Gastroesophageal sphincter (tissue), 4 donors: ENCODE data around the gene GNAQ. TPM values are rescaled to one million over a fixed set of nuclear protein-coding genes. Genes with fewer than 3 reads are reported as not detected.

Experiments used
- ATAC-seq: fragments of 150-250 bp; one replicate; pipeline ENCODE4 v1.9.1; 2016; ENCODE audit warnings: mild to moderate bottlenecking, moderate library complexity
- H3K27ac ChIP-seq, 4 donors: fragments of 200-600 bp; sonication (generic) in 3 of 4; 1 replicate in 3 of 4; 2 replicates in 1 of 4; pipeline ENCODE4 v1.5.1; 2016 to 2019
- H3K27me3 ChIP-seq: fragments of 200-600 bp; sonication (generic); one replicate; pipeline ENCODE4 v1.5.1; 2019
- H3K36me3 ChIP-seq, 2 donors: fragments of 200-600 bp; sonication (generic); one replicate each; pipeline ENCODE4 v1.5.1; 2019; ENCODE audit warnings: control low read depth in 1 of 2
- H3K4me1 ChIP-seq, 3 donors: fragments of 200-600 bp; sonication (generic); 1 replicate in 2 of 3; 2 replicates in 1 of 3; pipeline ENCODE4 v1.5.1; 2016 to 2019; ENCODE audit warnings: control low read depth in 2 of 3
- H3K4me3 ChIP-seq, 2 donors: fragments of 200-600 bp; sonication (generic); one replicate each; pipeline ENCODE4 v1.5.1; 2019; ENCODE audit warnings: mild to moderate bottlenecking in 1 of 2, moderate library complexity in 1 of 2
- H3K9me3 ChIP-seq, 3 donors: fragments of 200-600 bp; sonication (generic); one replicate each; pipeline ENCODE4 v1.5.1; 2017 to 2019; ENCODE audit warnings: control low read depth in 2 of 3
- EP300 ChIP-seq: sonication (generic); formaldehyde crosslinking; IDR thresholded peaks from one replicate; pipeline ENCODE4 v1.6.1; 2017; ENCODE audit warnings: antibody characterized with exemption, mild to moderate bottlenecking
- POLR2A ChIP-seq, 2 donors: fragments of 450-650 bp; IDR thresholded peaks; one replicate each; pipeline ENCODE4 v1.6.1; 2017; ENCODE audit warnings: antibody characterized with exemption in 2 of 2, mild to moderate bottlenecking in 2 of 2, moderate library complexity in 1 of 2
- POLR2AphosphoS5 ChIP-seq: sonication (generic); formaldehyde crosslinking; IDR thresholded peaks from one replicate; pipeline ENCODE4 v1.6.1; 2017; ENCODE audit warnings: antibody characterized with exemption
- whole genome bisulfite sequencing, 2 donors: methylation state at CpG; one replicate each; pipeline ENCODE4 v1.1.5; 2018; ENCODE audit warnings: low coverage in 1 of 2; 5-methylcytosine and 5-hydroxymethylcytosine counted together
- total RNA-seq, 4 donors: library from RNA; depleted of rRNA; stranded (reverse); fragments of >200 nt; gene quantifications; one replicate each; pipeline ENCODE4 v1.1.0, GENCODE V29; 2016
- TF ChIP-seq, protein P1 (sequence below), 4 experiments: fragments of 200-600 bp in 2 of 4; fragments of 450-650 bp in 2 of 4; sonication (generic) in 1 of 4; IDR thresholded peaks; one replicate each; pipeline ENCODE4 v1.5.1; 2017 to 2019; ENCODE audit warnings: antibody characterized with exemption in 4 of 4, mild to moderate bottlenecking in 2 of 4, moderate library complexity in 2 of 4

Gene GNAQ
- total RNA-seq, 4 donors from 2014 or later, result 57.6 to 86.4 (median 70.8) TPM

- 0 to 19% methylated on average over 1 to 3 of the region's 8 CpGs for WGBS, 2 donors
- Histone ChIP-seq H3K27me3 (no peaks in the 10 kb centered on the region), H3K27ac (peak overlapping the region in 2 of 4 donors; percentile 19 to 46), H3K4me3 (no peak overlapping the region), H3K9me3 (no peaks in the 10 kb centered on the region), H3K36me3 (no peaks in the 10 kb centered on the region), H3K4me1 (peaks cover 0 to 21% (median 0%) of the 10 kb centered on the region in 3 donors)
- ATAC-seq, result no peak
- no peak for TF ChIP-seq POLR2A (IDR thresholded peaks at IDR 0.05)
- TF ChIP-seq, protein P1, sequence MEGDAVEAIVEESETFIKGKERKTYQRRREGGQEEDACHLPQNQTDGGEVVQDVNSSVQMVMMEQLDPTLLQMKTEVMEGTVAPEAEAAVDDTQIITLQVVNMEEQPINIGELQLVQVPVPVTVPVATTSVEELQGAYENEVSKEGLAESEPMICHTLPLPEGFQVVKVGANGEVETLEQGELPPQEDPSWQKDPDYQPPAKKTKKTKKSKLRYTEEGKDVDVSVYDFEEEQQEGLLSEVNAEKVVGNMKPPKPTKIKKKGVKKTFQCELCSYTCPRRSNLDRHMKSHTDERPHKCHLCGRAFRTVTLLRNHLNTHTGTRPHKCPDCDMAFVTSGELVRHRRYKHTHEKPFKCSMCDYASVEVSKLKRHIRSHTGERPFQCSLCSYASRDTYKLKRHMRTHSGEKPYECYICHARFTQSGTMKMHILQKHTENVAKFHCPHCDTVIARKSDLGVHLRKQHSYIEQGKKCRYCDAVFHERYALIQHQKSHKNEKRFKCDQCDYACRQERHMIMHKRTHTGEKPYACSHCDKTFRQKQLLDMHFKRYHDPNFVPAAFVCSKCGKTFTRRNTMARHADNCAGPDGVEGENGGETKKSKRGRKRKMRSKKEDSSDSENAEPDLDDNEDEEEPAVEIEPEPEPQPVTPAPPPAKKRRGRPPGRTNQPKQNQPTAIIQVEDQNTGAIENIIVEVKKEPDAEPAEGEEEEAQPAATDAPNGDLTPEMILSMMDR (IDR thresholded peaks at IDR 0.05), result peak in 2 of 4 experiments; percentile 18 to 30
Measured at GRCh38 chr9:77896938-77897667, 134.5 kb downstream of the GNAQ start.

DNA sequence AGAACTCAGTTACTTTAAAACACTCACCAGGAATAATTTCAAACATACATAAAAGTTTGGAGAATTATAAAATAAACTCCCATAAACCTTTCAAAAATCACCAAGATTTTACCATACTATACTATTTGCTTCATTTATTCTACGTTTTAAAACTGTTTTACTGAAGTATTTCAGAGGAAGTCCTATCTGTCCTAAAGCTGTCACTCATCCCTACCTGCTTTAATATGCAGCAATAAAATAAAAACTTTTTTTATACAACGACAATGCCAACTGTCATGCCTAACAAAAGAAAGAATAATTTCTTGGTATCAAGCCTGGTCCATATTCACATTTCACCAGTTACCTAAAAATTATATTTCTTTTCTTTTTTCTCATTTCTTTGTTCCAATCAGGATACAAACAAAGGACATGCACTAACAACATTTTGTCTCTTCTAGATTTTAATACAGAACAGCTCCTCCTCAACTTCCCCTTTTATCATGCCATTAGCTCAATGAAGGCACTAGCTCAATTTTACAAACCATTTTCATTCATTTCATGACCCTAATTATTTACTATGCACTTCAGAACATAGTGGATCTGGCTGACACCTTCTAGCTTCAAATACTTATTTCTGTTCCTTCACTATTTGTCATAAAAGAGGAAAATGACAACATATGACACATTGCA lies 135.2 kb downstream of the GNAQ start:
- H3K27ac ChIP-seq, result peak overlapping the region in 2 of 4 donors; percentile 19 to 46
- H3K4me3 ChIP-seq, result no peak overlapping the region
- no peak for ATAC-seq
- peaks cover 0 to 21% (median 0%) of the 10 kb centered on the region in 3 donors for H3K4me1 ChIP-seq
- no peaks in the 10 kb centered on the region for H3K27me3 ChIP-seq
- H3K9me3 ChIP-seq, result no peaks in the 10 kb centered on the region
- TF ChIP-seq, protein P1 (IDR thresholded peaks at IDR 0.05), result no peak
- 47 to 68% methylated on average over 2 of the region's 2 CpGs for WGBS, 2 donors
- H3K36me3 ChIP-seq, result no peaks in the 10 kb centered on the region

DNA sequence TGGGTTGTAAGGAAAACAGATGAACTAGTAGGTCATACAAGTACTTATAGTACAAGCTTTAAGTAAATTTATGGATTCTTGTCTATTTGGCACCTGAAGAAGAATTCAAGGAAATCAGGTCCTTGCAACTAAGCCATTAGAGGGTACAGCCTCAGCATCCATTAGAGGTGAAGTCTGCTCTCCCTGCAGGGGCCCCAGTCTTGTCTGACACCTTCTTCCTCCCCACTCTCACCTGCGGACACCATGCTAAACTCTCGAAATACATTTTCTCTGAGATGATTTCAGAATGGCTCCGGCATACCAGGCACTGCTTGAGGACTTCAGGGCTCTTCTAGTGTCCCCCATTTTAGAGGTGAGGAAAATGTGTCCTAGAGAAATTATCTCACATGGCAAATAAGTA lies 137.9 kb downstream of the GNAQ start:
- Histone ChIP-seq H3K4me1 (peaks cover 0 to 16% (median 0%) of the 10 kb centered on the region in 3 donors), H3K27me3 (no peaks in the 10 kb centered on the region), H3K36me3 (no peaks in the 10 kb centered on the region), H3K9me3 (no peaks in the 10 kb centered on the region), H3K4me3 (no peak overlapping the region), H3K27ac (no peak overlapping the region)
- TF ChIP-seq, protein P1 (IDR thresholded peaks at IDR 0.05), result no peak
- TF ChIP-seq EP300 (no peak), POLR2A (IDR thresholded peaks at IDR 0.05) (no peak), POLR2AphosphoS5 (no peak)
- WGBS, 2 donors, result 95 to 100% methylated on average over 2 to 3 of the region's 3 CpGs
- no peak for ATAC-seq

- ATAC-seq, result no peak
- H3K36me3 ChIP-seq, result no peaks in the 10 kb centered on the region
- H3K27ac ChIP-seq, result no peak overlapping the region
- H3K4me3 ChIP-seq, result no peak overlapping the region
- TF ChIP-seq POLR2A (IDR thresholded peaks at IDR 0.05), result no peak
- TF ChIP-seq POLR2AphosphoS5, result no peak
- TF ChIP-seq, protein P1 (IDR thresholded peaks at IDR 0.05), result no peak
- no peak for TF ChIP-seq EP300
- H3K4me1 ChIP-seq, result peaks cover 0 to 22% (median 0%) of the 10 kb centered on the region in 3 donors
- WGBS, 2 donors, result 84 to 100% methylated on average over 3 of the region's 3 CpGs
- H3K27me3 ChIP-seq, result no peaks in the 10 kb centered on the region
- no peaks in the 10 kb centered on the region for H3K9me3 ChIP-seq
Measured at GRCh38 chr9:77892955-77893514, 138.6 kb downstream of the GNAQ start.

DNA sequence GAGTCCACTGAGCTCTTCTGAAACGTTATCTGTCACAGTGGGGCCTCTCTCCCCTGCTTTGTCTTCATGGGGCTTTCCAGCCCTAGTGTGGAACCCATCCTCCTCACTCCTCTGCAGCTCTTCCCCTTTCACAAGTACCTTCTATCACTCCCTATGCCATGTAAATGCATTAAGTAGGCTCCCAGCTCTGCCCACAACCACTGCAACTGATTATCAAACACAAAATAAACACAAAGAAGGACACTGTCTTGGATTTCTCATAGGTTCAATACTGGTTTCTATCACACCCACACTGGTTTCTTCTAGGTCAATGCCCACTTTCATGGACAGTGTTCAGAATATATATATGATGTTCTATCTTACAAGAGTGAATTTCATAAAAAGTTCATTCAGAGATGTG lies 139.4 kb downstream of the GNAQ start:
- H3K4me1 ChIP-seq, result peaks cover 0 to 26% (median 0%) of the 10 kb centered on the region in 3 donors
- H3K27ac ChIP-seq, result no peak overlapping the region
- no peaks in the 10 kb centered on the region for H3K36me3 ChIP-seq
- 57 to 83% methylated on average over 1 of the region's 1 CpG for WGBS, 2 donors
- ATAC-seq, result no peak
- no peak overlapping the region for H3K4me3 ChIP-seq
- no peaks in the 10 kb centered on the region for H3K27me3 ChIP-seq
- H3K9me3 ChIP-seq, result no peaks in the 10 kb centered on the region
- no peak for TF ChIP-seq EP300
- TF ChIP-seq POLR2A (IDR thresholded peaks at IDR 0.05), result no peak
- TF ChIP-seq, protein P1 (IDR thresholded peaks at IDR 0.05), result no peak
- TF ChIP-seq POLR2AphosphoS5, result no peak
